Renal cortex interstitium (tissue), 15 donors: ENCODE results near the gene PRDM1. TPM values are rescaled to one million over a fixed set of nuclear protein-coding genes. Genes with fewer than 3 reads are reported as not detected.

ENCODE experiments used
- DNase-seq, 11 donors: peaks; one replicate each; pipeline ENCODE4 v3.0.0-alpha.2; 2013; ENCODE audit warnings: low read depth in 9 of 11, low spot score in 4 of 11; ENCODE audit errors: extremely low read depth in 1 of 11
- long read RNA-seq, 16 experiments: transcript quantifications; one replicate each; lab custom pipeline, GENCODE V29; 2026
- polyA plus RNA-seq, 3 donors: library from polyadenylated mRNA; unstranded; fragments of 120-200 nt; gene quantifications; one replicate each; pipeline ENCODE4 v1.2.1, GENCODE V29; 2013; ENCODE audit not compliant: insufficient read length in 3 of 3

Gene PRDM1
- polyA plus RNA-seq, result 1 to 10 TPM; 2.4 to 4.6 (median 3.9) TPM
- long read RNA-seq, donor 1, result 0 reads
- long read RNA-seq, donor 2, result 0 reads
- long read RNA-seq, donor 3, result 0 reads
- long read RNA-seq, donor 4, result 0 reads
- long read RNA-seq, donor 5, result 0 reads
- long read RNA-seq, donor 6, result 0 reads
- long read RNA-seq, donor 7, result 0 reads
- long read RNA-seq, donor 8, result 0 reads
- long read RNA-seq, donor 9, result 0 reads
- long read RNA-seq, donor 10, full-length matches to known transcripts, result 1 of 1 reads
- long read RNA-seq, donor 10, partial matches to known transcripts, result 0 of 1 reads
- long read RNA-seq, donor 10, other reads (novel, unspliced or antisense), result 0 of 1 reads
- long read RNA-seq, donor 11, result 0 reads
- long read RNA-seq, donor 12, result 0 reads
- long read RNA-seq, donor 13, result 0 reads
- long read RNA-seq, donor 14, partial matches to known transcripts, result 0 of 1 reads
- long read RNA-seq, donor 14, other reads (novel, unspliced or antisense), result 0 of 1 reads
- long read RNA-seq, donor 15, result 0 reads
- long read RNA-seq, donor 16, full-length matches to known transcripts, result 1 of 1 reads
- long read RNA-seq, donor 16, partial matches to known transcripts, result 0 of 1 reads
- long read RNA-seq, donor 16, other reads (novel, unspliced or antisense), result 0 of 1 reads

DNA sequence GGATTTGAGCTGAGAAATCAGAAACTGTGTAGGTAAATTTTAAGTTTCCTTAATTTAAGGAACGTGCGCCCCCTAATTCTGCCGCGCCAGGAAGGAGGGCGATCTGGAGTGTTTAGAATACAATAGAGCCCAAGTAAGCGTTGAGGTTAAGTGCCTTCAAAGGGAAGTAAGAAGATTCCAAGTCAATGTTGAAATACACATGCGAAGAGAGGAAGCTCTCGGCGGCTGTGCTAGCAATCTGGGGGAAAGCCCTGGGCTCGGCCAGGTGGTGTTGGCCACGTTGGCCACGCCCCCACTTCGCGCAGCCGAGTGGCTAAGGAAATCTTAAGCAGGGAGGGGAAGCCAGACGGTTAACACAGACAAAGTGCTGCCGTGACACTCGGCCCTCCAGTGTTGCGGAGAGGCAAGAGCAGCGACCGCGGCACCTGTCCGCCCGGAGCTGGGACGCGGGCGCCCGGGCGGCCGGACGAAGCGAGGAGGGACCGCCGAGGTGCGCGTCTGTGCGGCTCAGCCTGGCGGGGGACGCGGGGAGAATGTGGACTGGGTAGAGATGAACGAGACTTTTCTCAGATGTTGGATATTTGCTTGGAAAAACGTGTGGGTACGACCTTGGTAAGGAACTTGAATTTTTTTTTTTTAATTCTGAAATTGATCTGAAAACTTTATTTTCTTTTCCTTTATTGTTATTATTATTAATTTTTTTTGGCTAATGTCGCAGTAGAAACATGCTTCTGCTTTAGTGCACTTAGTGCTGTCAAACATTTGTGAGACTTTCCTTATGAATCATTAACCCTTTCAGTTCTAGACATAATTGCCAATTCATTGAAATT is at the start of gene PRDM1:
Gene PRDM1 (plus strand): TSS at position 353 of the 830 bp plus-strand sequence. CDS start 218 bp downstream, at position 571.
- DNase-seq, result peak in 7 of 11 donors; percentile 44 to 59 (median 55)

DNA sequence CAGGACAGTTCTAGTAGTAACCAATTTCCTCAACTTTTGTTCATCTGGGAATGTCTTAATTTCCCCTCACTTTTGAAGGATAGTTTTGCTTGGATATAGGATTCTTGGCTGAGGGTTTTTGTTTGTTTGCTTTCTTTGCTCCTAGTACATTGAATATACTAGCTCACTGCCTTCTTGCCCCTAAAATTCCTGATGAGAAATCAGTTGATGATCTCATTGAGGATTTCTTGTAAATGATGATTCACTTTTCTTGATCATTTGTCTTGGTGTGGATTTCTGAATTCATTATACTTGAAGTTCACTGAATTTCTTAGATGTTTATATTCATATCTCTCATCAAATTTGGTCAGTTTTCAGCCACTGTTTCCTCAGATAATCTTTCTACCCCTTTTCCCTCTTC is 49.1 kb upstream of the PRDM1 start:
- no peak for DNase-seq

DNA sequence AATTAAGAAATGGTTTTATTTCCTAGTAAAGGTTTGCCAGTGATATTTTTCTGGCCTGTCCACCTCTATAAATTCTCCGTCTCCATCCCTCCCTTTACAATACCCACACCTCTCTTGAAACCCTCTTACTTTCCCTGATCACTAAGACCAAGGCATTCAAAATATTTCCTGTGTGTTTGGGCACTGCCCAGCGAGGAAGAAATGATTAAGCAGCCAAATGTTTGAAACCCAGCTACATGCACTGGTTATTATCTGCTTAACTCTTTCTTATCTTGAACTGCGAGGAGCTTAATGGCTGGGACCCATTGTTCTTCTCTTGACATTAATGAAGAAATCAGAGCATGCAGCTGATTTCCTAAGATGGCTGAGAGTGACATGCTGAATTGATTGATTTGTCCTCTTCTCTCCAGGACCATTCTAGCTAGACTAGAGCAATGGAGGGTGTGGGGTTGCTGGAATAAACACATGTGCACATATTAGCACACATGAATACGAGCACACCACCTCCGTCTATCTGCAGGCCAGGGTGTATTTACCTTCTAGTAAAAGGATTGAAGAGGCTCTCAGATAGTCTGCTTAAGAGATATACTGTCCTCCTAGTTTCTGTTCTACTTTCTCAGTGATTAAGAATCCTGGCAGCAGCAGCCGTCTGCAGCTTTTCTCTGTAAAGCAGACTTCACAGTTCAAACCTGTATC is 46.1 kb upstream of the PRDM1 start:
- DNase-seq, result no peak

DNA sequence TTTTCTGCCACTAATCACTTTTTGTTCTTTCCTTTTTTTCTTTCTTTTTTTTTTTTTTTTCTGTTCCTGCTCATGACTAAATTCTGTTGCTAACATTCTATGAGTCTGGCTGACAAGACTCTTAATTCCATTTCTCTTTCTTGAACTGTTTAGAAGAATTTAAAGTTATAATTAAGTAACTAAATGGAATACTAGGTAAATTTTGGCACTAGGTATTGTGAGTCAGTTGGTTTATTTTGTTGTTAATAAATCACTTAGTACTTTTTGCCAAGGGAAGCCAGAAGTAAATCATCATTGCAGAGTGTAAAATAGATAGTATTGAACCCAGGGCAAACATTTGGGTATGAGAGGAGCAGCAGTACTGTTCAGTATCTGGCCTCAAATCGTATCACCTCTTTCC is 42.0 kb upstream of the PRDM1 start:
- no peak for DNase-seq

DNA sequence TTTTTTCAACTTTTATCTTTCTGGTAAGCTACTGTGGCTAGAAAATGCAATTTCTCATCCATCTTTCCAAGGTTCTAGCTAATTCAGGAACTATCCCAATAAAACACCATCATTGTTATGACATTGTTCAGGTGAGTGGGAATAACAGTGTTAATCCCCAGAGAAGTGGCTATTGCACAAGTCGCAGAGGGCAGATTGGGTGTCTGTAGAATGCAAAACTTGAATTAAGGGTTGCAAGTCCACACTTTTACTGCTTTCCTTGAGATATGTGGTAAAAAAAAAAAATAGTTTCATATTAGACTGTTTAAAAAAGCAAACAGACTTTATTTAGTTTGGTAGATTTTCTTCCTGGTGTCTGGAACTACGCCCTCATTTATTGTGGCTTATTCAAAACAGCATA is 41.1 kb upstream of the PRDM1 start:
- no peak for DNase-seq

DNA sequence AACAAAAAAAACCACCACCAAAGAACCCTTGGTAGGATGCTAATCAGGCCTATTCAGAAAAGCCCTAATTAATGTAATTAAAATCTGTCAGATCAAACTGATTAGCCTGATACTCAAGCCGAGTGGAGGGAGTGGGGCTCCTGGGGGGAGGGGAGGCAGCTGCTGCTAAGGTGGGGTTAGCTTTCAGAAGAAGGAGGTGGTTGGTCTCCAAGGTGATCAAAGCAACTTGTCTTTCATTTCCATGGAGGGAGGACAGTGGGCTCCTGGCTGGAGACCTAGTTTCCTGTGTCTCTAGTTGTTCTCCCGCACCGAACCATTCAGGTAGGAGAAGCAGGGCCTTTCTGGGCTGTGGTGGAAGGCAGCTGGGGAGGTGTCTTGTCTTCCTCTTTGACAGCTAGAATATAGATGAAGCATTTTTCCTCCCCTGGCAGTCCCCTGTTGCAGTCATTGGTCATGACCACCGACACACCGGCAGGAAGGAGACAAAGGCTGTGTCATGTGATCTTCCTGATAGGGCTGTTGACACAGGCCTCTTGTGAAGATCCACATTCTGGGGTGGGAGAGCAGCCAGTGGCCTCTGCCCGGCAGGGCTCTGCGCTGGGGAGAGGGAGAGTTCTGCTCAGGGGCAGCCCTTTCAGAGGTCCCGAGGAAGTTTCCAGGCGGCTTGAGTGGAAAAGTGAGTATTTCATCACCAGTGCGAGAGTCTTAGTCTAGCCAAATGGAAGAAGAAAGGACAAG is 39.9 kb upstream of the PRDM1 start:
- DNase-seq, result no peak

GRCh38 chr6:106046854-106047200 is 39.3 kb upstream of the PRDM1 start:
- no peak for DNase-seq

- no peak for DNase-seq
Measured at GRCh38 chr6:106048336-106048735, 37.8 kb upstream of the PRDM1 start.

DNA sequence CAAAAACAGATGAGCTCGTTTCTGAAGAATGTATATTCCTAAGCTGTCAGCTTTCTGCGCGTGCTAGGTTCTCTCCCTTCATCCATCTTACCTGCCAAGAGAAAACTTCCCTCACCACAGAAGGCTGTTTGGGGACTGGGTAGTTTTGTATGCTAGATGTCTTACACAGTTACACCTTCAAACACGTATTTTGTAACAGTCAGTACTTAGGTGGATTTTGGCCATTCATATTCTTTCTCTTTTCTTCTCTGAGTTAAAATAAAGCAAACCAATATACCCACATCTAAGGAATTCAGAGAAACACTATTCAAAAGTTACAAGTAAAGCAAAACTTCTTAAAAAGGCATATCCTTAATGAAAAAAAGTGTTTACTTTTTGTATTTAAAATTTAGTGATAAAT is 35.6 kb upstream of the PRDM1 start:
- no peak for DNase-seq

GRCh38 chr6:106051226-106051625 is 34.9 kb upstream of the PRDM1 start:
- DNase-seq, result no peak

GRCh38 chr6:106053484-106054205 is 32.5 kb upstream of the PRDM1 start:
- no peak for DNase-seq

- no peak for DNase-seq
Measured at GRCh38 chr6:106055489-106055888, 30.6 kb upstream of the PRDM1 start.

GRCh38 chr6:106056060-106056745 is 29.9 kb upstream of the PRDM1 start:
- no peak for DNase-seq

DNA sequence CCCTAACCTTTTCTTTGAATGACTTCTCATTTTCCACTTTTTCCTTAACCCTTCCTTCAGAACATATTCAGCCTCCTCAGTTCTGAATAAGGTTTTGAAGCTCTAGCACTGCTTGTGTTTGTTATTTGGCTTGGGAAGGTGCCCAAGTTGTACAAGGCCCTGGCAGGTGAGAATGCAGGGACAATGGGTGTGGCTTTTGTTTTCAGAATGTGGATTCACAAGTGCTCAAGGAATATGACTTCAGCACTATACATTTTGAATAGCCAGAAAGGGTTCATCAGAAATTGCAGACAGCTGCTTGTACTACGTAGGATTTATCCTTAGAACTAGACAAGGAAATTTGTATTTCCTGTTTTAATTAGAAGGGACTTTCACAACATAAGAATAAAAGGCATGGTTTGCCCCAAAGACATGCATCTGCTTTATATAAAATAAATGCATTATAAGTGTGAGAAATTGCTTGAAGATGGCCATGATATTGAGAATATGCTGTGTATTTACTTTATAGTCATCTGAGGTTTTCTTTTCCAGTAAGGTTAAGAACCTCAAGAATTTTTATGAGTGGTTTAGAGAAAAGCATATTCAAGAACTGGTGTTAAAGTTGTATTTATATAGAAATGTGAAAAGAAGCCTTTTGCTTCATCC is 29.3 kb upstream of the PRDM1 start:
- no peak for DNase-seq

DNA sequence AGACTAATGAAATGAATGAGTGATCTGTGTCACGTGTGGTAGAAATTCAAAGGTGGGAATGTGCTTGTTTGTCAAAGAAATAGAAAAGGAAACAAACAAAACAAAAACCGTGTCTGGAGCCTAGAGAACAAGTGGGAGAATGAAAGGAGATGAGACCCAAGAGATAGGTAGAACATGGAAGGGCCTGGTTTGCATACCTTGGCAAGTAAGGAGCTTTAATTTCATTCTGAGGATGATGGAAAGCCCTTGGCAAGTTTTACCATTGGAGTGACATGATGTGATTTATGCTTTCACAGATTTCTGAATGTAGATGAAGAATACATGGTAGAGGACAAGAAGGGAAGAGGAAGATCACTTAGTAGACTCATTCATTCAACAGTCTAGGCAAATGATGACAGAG is 26.8 kb upstream of the PRDM1 start:
- no peak for DNase-seq

GRCh38 chr6:106060167-106060566 is 26.0 kb upstream of the PRDM1 start:
- DNase-seq, result no peak

- DNase-seq, result no peak
Measured at GRCh38 chr6:106063448-106063850, 22.7 kb upstream of the PRDM1 start.
